LNCaP clone FGC (cell line): ENCODE measurements around the gene PDPN.

ENCODE experiments used
- DNase-seq: peaks from one replicate; pipeline ENCODE4 v3.0.0-alpha.2; 2011; ENCODE audit warnings: low read depth
- H3K4me3 ChIP-seq: 2 replicates; pipeline ENCODE4 v1.5.1; 2011; ENCODE audit warnings: mild to moderate bottlenecking, low read depth, low read length, control low read depth
- TF ChIP-seq, protein P1 (sequence below): IDR thresholded peaks from 2 replicates; pipeline ENCODE4 v1.5.1; 2012; ENCODE audit warnings: mild to moderate bottlenecking; ENCODE audit not compliant: control insufficient read depth, insufficient read depth; ENCODE audit errors: extremely low read depth

The PDPN gene

DNA sequence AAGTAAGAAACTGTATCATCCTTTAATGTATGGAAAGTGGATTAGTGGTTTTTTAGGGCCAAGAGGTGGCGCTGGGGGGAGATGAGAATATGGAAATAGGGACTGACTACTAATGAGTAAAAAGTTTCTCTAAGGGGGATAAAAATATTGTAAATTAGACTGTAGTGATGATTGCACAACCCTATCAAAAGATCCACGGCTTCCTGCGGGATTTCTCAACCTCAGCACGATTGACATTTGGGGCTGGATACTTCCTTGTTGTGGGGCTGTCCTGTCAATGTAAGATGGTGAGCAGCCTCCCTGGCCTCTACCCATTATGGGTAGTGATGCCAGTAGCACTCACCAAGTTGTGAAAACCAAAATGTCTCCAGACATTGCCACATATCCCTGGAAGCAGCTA is 80.3 kb downstream of the PDPN start:
- TF ChIP-seq, protein P1, sequence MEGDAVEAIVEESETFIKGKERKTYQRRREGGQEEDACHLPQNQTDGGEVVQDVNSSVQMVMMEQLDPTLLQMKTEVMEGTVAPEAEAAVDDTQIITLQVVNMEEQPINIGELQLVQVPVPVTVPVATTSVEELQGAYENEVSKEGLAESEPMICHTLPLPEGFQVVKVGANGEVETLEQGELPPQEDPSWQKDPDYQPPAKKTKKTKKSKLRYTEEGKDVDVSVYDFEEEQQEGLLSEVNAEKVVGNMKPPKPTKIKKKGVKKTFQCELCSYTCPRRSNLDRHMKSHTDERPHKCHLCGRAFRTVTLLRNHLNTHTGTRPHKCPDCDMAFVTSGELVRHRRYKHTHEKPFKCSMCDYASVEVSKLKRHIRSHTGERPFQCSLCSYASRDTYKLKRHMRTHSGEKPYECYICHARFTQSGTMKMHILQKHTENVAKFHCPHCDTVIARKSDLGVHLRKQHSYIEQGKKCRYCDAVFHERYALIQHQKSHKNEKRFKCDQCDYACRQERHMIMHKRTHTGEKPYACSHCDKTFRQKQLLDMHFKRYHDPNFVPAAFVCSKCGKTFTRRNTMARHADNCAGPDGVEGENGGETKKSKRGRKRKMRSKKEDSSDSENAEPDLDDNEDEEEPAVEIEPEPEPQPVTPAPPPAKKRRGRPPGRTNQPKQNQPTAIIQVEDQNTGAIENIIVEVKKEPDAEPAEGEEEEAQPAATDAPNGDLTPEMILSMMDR = no peak
- no peak for DNase-seq
- H3K4me3 ChIP-seq = no peak overlapping the region

DNA sequence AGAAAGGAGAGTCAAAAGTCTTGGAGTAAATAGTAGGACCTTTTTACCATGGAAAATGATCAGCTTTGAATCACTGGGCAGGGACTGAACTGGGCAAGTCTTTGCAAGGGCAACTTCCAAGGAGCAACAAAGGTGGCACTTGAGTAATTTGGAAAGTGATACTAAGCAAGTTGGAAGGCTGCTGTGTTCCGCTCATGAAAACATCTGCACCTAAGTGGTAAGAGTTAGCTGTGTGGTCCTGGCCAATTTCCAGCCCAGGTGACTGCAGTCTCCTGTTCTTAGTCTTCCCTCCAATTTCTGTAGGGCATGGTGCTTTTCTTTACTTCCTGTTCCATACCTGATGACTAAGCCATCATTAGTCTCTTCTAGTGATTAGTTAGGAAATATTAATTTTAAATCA is 80.8 kb downstream of the PDPN start:
- H3K4me3 ChIP-seq = no peak overlapping the region
- no peak for DNase-seq
- TF ChIP-seq, protein P1 = no peak

DNA sequence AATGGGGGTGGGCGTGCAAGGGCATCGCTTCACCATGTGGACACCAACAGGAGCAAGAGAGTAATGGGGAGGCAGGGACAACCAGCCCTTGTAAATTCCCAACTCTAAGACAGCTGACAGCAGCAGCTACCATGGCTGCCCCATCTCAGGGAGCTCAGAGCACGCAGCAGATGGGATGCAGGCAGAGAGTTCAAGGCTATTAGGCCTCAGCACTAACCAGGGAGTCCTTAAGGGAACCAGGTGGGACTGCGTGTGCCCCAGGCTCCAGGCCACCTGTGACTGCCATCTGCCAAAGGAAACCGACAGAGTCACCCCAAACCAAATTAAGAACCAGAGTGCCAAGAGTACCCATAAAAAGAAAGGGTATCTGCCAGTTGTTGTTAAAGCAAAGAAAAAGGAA is 82.7 kb downstream of the PDPN start:
- TF ChIP-seq, protein P1 = no peak
- no peak overlapping the region for H3K4me3 ChIP-seq
- no peak for DNase-seq
